HepG2 (cell line): ENCODE measurements around the gene BPIFA1. TPM values are rescaled to one million over a fixed set of nuclear protein-coding genes. Genes with fewer than 3 reads are reported as not detected.
A peak's percentile ranks its signal among the peaks of the same experiment; 100 is the strongest.

ENCODE experiments used
- DNMT3B ChIP-seq: conservative IDR thresholded peaks from 2 replicates; pipeline ENCODE4 v1.6.1; 2016; ENCODE audit warnings: missing biosample characterization, control low read depth
- FOXM1 ChIP-seq: sonication (generic); formaldehyde crosslinking; IDR thresholded peaks from 2 replicates; pipeline ENCODE4 v1.5.0; 2020; ENCODE audit warnings: missing genetic modification reagents
- HMG20A ChIP-seq: IDR thresholded peaks from 2 replicates; pipeline ENCODE4 v1.6.1; 2016; ENCODE audit warnings: borderline replicate concordance
- HOXA3 ChIP-seq: sonication (generic); formaldehyde crosslinking; IDR thresholded peaks from 2 replicates; pipeline ENCODE4 v1.5.0; 2020; ENCODE audit warnings: missing genetic modification reagents
- KDM6A ChIP-seq: IDR thresholded peaks from 2 replicates; pipeline ENCODE4 v1.6.1; 2016; ENCODE audit warnings: low read depth
- NRL ChIP-seq: sonication (generic); formaldehyde crosslinking; IDR thresholded peaks from 2 replicates; pipeline ENCODE4 v1.5.0; 2020; ENCODE audit warnings: missing genetic modification reagents, mild to moderate bottlenecking, moderate library complexity, borderline replicate concordance
- RORA ChIP-seq: sonication (generic); formaldehyde crosslinking; IDR thresholded peaks from 2 replicates; pipeline ENCODE4 v1.5.0; 2020; ENCODE audit warnings: mild to moderate bottlenecking, missing genetic modification reagents, moderate library complexity
- SMAD3 ChIP-seq: sonication (generic); formaldehyde crosslinking; IDR thresholded peaks from 2 replicates; pipeline ENCODE4 v1.4.0; 2020; ENCODE audit warnings: missing genetic modification reagents
- SOX5 ChIP-seq: IDR thresholded peaks from 2 replicates; pipeline ENCODE4 v1.6.1; 2016; ENCODE audit warnings: borderline replicate concordance
- SRSF1 ChIP-seq: fragments of 200-400 bp; formaldehyde crosslinking; optimal IDR thresholded peaks from 2 replicates; pipeline ENCODE3; 2017; ENCODE audit warnings: mild to moderate bottlenecking, low read depth, low read length, moderate library complexity
- SUZ12 ChIP-seq: fragments of 150-350 bp; IDR thresholded peaks from 2 replicates; pipeline ENCODE4 v1.6.1; 2014; ENCODE audit warnings: low read depth, low read length
- ZFX ChIP-seq: sonication (generic); formaldehyde crosslinking; IDR thresholded peaks from 2 replicates; pipeline ENCODE4 v1.4.0; 2020; ENCODE audit warnings: mild to moderate bottlenecking, low read depth, missing genetic modification reagents, moderate library complexity
- ZNF205 ChIP-seq: IDR thresholded peaks from 2 replicates; pipeline ENCODE4 v1.6.1; 2018; ENCODE audit warnings: missing biosample characterization, missing genetic modification reagents
- ZNF207 ChIP-seq: fragments of 450-650 bp; IDR thresholded peaks from 2 replicates; pipeline ENCODE4 v1.6.1; 2016; ENCODE audit warnings: antibody characterized with exemption, borderline replicate concordance
- ZNF451 ChIP-seq: sonication (generic); formaldehyde crosslinking; IDR thresholded peaks from 2 replicates; pipeline ENCODE4 v1.5.0; 2020; ENCODE audit warnings: mild to moderate bottlenecking, missing genetic modification reagents
- ZNF510 ChIP-seq: sonication (generic); formaldehyde crosslinking; IDR thresholded peaks from 2 replicates; pipeline ENCODE4 v1.4.0; 2020; ENCODE audit warnings: low read depth, mild to moderate bottlenecking, missing genetic modification reagents
- ZNF543 ChIP-seq: sonication (generic); formaldehyde crosslinking; IDR thresholded peaks from 2 replicates; pipeline ENCODE4 v1.4.0; 2020; ENCODE audit warnings: mild to moderate bottlenecking, missing genetic modification reagents
- ZNF607 ChIP-seq: sonication (generic); formaldehyde crosslinking; IDR thresholded peaks from 2 replicates; pipeline ENCODE4 v1.5.1; 2020; ENCODE audit warnings: missing genetic modification reagents, mild to moderate bottlenecking, borderline replicate concordance
- ZSCAN29 ChIP-seq: sonication (generic); formaldehyde crosslinking; conservative IDR thresholded peaks from 2 replicates; pipeline ENCODE4 v1.4.0; 2020; ENCODE audit warnings: mild to moderate bottlenecking, missing genetic modification reagents
- polyA plus RNA-seq, 8 experiments: library from polyadenylated mRNA; depleted of rRNA in 3 of 8; stranded (reverse) in 7 of 8; unstranded in 1 of 8; fragments of >200 nt; fragmentation: Illumina TruSeq in 4 of 8; extraction: Trizol in 4 of 8; gene quantifications; 2 replicates each; pipeline versions ENCODE4 v1.2.1 to v1.2.3, GENCODE V29; 2011 to 2016; ENCODE audit warnings: low read depth in 4 of 8, missing spikeins in 1 of 8, mixed read lengths in 1 of 8; ENCODE audit not compliant: insufficient read depth in 1 of 8
- total RNA-seq, 5 experiments: library from RNA; depleted of rRNA; stranded (reverse); fragments of >200 nt; fragmentation: Illumina TruSeq; extraction: Trizol; gene quantifications; 2 replicates each; pipeline ENCODE4 v1.2.3, GENCODE V29; 2016; ENCODE audit warnings: low read depth in 1 of 5
- TF ChIP-seq, protein P1 (sequence below): sonication (generic); formaldehyde crosslinking; IDR thresholded peaks from 2 replicates; pipeline ENCODE4 v1.4.0; 2020; ENCODE audit warnings: low read depth, mild to moderate bottlenecking, missing genetic modification reagents
- TF ChIP-seq, protein P2 (sequence below): IDR thresholded peaks from 2 replicates; pipeline ENCODE4 v1.6.1; 2016; ENCODE audit warnings: mild to moderate bottlenecking, missing biosample characterization, missing genetic modification reagents
- TF ChIP-seq, protein P3 (sequence below): sonication (generic); formaldehyde crosslinking; IDR thresholded peaks from 2 replicates; pipeline ENCODE4 v1.9.0; 2021; ENCODE audit warnings: missing genetic modification reagents, mild to moderate bottlenecking, borderline replicate concordance
- TF ChIP-seq, protein P4 (sequence below): IDR thresholded peaks from 2 replicates; pipeline ENCODE4 v1.6.1; 2016; ENCODE audit warnings: missing compliant biosample characterization, missing genetic modification reagents, borderline replicate concordance
- TF ChIP-seq, protein P5 (sequence below): sonication (generic); formaldehyde crosslinking; IDR thresholded peaks from 2 replicates; pipeline ENCODE4 v1.4.0; 2020; ENCODE audit warnings: mild to moderate bottlenecking, low read depth, missing genetic modification reagents

Gene BPIFA1
- total and polyA plus RNA-seq, 2 of the 13 experiments (the other 11 are each of a cell fraction or from before 2014, with no cell fraction given) = not detected

DNA sequence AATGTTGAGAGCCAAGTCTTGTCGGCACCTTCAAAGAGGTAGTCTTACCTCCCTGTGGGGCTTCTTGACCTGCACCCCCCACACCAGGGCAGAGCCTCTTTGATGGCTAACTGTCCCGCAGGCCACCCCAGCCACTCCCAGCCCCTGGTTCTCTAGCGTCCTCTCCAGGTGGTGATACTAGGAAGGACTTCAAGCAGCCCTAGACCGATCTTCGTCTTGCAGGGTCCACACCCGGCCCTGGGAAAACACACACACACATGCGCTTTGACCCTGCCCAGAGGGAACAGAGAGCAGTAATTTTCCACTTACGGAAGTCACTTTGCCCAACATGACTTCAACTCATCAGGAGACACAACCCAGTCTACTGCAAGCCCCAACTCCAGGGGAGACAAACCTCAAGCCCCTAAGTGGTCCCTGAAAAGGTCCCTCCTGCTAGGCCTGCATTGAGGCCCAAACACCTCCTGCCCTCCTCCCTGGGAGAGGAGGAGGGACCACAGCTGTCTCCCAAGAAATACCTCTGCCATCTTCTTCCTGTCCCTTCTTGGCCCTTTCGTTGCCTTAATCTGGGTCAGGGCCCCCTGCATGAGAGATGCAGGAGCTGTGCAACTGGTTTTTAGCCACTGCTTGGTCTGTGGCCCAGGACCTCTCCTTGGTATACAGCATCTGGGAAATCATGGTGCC lies 44.3 kb downstream of the BPIFA1 start (continued):
- TF ChIP-seq SMAD3 (CRISPR knock-in tag) (peak; percentile 54; the same call in 1 of the 2 replicates), ZNF510 (0 out of 2 replicates have a peak, but pooled peaks have one; percentile 74), ZNF451 (CRISPR knock-in tag) (peak; percentile 71; the same call in 1 of the 2 replicates), DNMT3B (CRISPR knock-in tag) (no peak), HMG20A (CRISPR knock-in tag) (peak; percentile 56; the same call in 1 of the 2 replicates), ZNF205 (CRISPR knock-in tag) (no peak), HOXA3 (CRISPR knock-in tag) (peak; percentile 32; the same call in 1 of the 2 replicates), ZNF207 (no peak), KDM6A (CRISPR knock-in tag) (peak; percentile 52; the same call in 1 of the 2 replicates), SRSF1 (peak; percentile 52), NRL (CRISPR knock-in tag) (0 out of 2 replicates have a peak, but pooled peaks have one; percentile 28), FOXM1 (CRISPR knock-in tag) (no peak), RORA (CRISPR knock-in tag) (no peak), ZNF543 (peak; percentile 66; the same call in 1 of the 2 replicates), ZNF607 (CRISPR knock-in tag) (peak; percentile 62; the same call in 1 of the 2 replicates), SUZ12 (no peak), SOX5 (CRISPR knock-in tag) (peak; percentile 20), ZFX (peak; percentile 73), ZSCAN29 (CRISPR knock-in tag) (no peak)
- TF ChIP-seq, protein P1, sequence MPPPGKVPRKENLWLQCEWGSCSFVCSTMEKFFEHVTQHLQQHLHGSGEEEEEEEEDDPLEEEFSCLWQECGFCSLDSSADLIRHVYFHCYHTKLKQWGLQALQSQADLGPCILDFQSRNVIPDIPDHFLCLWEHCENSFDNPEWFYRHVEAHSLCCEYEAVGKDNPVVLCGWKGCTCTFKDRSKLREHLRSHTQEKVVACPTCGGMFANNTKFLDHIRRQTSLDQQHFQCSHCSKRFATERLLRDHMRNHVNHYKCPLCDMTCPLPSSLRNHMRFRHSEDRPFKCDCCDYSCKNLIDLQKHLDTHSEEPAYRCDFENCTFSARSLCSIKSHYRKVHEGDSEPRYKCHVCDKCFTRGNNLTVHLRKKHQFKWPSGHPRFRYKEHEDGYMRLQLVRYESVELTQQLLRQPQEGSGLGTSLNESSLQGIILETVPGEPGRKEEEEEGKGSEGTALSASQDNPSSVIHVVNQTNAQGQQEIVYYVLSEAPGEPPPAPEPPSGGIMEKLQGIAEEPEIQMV (CRISPR knock-in tag) = 0 out of 2 replicates have a peak, but pooled peaks have one; percentile 50
- TF ChIP-seq, protein P2, sequence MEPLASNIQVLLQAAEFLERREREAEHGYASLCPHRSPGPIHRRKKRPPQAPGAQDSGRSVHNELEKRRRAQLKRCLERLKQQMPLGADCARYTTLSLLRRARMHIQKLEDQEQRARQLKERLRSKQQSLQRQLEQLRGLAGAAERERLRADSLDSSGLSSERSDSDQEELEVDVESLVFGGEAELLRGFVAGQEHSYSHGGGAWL (CRISPR knock-in tag) = 0 out of 2 replicates have a peak, but pooled peaks have one; percentile 46
- TF ChIP-seq, protein P3, sequence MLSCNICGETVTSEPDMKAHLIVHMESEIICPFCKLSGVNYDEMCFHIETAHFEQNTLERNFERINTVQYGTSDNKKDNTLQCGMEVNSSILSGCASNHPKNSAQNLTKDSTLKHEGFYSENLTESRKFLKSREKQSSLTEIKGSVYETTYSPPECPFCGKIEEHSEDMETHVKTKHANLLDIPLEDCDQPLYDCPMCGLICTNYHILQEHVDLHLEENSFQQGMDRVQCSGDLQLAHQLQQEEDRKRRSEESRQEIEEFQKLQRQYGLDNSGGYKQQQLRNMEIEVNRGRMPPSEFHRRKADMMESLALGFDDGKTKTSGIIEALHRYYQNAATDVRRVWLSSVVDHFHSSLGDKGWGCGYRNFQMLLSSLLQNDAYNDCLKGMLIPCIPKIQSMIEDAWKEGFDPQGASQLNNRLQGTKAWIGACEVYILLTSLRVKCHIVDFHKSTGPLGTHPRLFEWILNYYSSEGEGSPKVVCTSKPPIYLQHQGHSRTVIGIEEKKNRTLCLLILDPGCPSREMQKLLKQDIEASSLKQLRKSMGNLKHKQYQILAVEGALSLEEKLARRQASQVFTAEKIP (CRISPR knock-in tag) = no peak
- TF ChIP-seq, protein P4, sequence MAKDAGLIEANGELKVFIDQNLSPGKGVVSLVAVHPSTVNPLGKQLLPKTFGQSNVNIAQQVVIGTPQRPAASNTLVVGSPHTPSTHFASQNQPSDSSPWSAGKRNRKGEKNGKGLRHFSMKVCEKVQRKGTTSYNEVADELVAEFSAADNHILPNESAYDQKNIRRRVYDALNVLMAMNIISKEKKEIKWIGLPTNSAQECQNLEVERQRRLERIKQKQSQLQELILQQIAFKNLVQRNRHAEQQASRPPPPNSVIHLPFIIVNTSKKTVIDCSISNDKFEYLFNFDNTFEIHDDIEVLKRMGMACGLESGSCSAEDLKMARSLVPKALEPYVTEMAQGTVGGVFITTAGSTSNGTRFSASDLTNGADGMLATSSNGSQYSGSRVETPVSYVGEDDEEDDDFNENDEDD (CRISPR knock-in tag) = peak; percentile 81; the same call in 1 of the 2 replicates
- TF ChIP-seq, protein P5, sequence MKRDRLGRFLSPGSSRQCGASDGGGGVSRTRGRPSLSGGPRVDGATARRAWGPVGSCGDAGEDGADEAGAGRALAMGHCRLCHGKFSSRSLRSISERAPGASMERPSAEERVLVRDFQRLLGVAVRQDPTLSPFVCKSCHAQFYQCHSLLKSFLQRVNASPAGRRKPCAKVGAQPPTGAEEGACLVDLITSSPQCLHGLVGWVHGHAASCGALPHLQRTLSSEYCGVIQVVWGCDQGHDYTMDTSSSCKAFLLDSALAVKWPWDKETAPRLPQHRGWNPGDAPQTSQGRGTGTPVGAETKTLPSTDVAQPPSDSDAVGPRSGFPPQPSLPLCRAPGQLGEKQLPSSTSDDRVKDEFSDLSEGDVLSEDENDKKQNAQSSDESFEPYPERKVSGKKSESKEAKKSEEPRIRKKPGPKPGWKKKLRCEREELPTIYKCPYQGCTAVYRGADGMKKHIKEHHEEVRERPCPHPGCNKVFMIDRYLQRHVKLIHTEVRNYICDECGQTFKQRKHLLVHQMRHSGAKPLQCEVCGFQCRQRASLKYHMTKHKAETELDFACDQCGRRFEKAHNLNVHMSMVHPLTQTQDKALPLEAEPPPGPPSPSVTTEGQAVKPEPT (CRISPR knock-in tag) = no peak
